Vagina (tissue), 2 donors: ENCODE data around the gene CPB1.

Experiments
- CTCF ChIP-seq, 3 experiments: fragments of 450-650 bp in 2 of 3; fragments of 200-600 bp in 1 of 3; sonication (generic) in 1 of 3; IDR thresholded peaks; one replicate each; pipeline ENCODE4 v1.5.1; 2017 to 2019; ENCODE audit warnings: antibody characterized with exemption in 3 of 3, mild to moderate bottlenecking in 2 of 3, moderate library complexity in 2 of 3
- POLR2A ChIP-seq, 2 donors: fragments of 450-650 bp; IDR thresholded peaks; one replicate each; pipeline ENCODE4 v1.6.1; 2017; ENCODE audit warnings: antibody characterized with exemption in 2 of 2, mild to moderate bottlenecking in 2 of 2, moderate library complexity in 2 of 2

- TF ChIP-seq POLR2A (IDR thresholded peaks at IDR 0.05) (no peak), CTCF (IDR thresholded peaks at IDR 0.05) (no peak)
Measured at GRCh38 chr3:148789906-148790305, 37.7 kb upstream of the CPB1 start.
